HepG2 (cell line): ENCODE measurements around the gene AIP. TPM values are rescaled to one million over a fixed set of nuclear protein-coding genes. Genes with fewer than 3 reads are reported as not detected.

Source experiments
- ATF1 ChIP-seq: IDR thresholded peaks from 2 replicates; pipeline ENCODE4 v1.6.1; 2016; ENCODE audit warnings: mild to moderate bottlenecking, control low read depth
- CBX5 ChIP-seq: sonication (generic); formaldehyde crosslinking; IDR thresholded peaks from 2 replicates; pipeline ENCODE4 v1.4.0; 2020; ENCODE audit warnings: missing genetic modification reagents, borderline replicate concordance
- CENPT ChIP-seq: sonication (generic); formaldehyde crosslinking; IDR thresholded peaks from 2 replicates; pipeline ENCODE4 v1.8.0; 2022; ENCODE audit warnings: low read depth, mild to moderate bottlenecking, moderate library complexity, missing genetic modification reagents
- EED ChIP-seq: sonication (generic); formaldehyde crosslinking; IDR thresholded peaks from 2 replicates; pipeline ENCODE4 v1.5.0; 2020; ENCODE audit warnings: mild to moderate bottlenecking, missing genetic modification reagents
- FOXC1 ChIP-seq: sonication (generic); formaldehyde crosslinking; IDR thresholded peaks from 2 replicates; pipeline ENCODE4 v1.8.0; 2022; ENCODE audit warnings: mild to moderate bottlenecking, missing genetic modification reagents, borderline replicate concordance
- HDAC1 ChIP-seq: sonication (generic); formaldehyde crosslinking; IDR thresholded peaks from 2 replicates; pipeline ENCODE4 v1.5.1; 2020; ENCODE audit warnings: mild to moderate bottlenecking, missing genetic modification reagents
- HOXD1 ChIP-seq: sonication (generic); formaldehyde crosslinking; IDR thresholded peaks from 2 replicates; pipeline ENCODE4 v1.5.0; 2020; ENCODE audit warnings: missing genetic modification reagents
- KAT2B ChIP-seq: fragments of 150-350 bp; IDR thresholded peaks from 2 replicates; pipeline ENCODE4 v1.6.1; 2014; ENCODE audit warnings: low read depth, low read length, borderline replicate concordance
- NFYB ChIP-seq: sonication (generic); formaldehyde crosslinking; IDR thresholded peaks from 2 replicates; pipeline ENCODE4 v1.4.0; 2020; ENCODE audit warnings: missing genetic modification reagents
- RFX5 ChIP-seq: IDR thresholded peaks from 2 replicates; pipeline ENCODE4 v1.6.1; 2011; ENCODE audit warnings: low read depth, low read length, improper control_type of control experiment
- SATB2 ChIP-seq: sonication (generic); formaldehyde crosslinking; IDR thresholded peaks from 2 replicates; pipeline ENCODE4 v1.5.0; 2020; ENCODE audit warnings: missing genetic modification reagents
- SIX1 ChIP-seq: sonication (generic); formaldehyde crosslinking; IDR thresholded peaks from 2 replicates; pipeline ENCODE4 v1.4.0; 2020; ENCODE audit warnings: missing genetic modification reagents, borderline replicate concordance
- SOX5 ChIP-seq: IDR thresholded peaks from 2 replicates; pipeline ENCODE4 v1.6.1; 2016; ENCODE audit warnings: borderline replicate concordance
- ZC3H13 ChIP-seq: sonication (generic); formaldehyde crosslinking; IDR thresholded peaks from 2 replicates; pipeline ENCODE4 v1.8.1; 2023; ENCODE audit warnings: mild to moderate bottlenecking, missing genetic modification reagents, moderate library complexity
- ZC3H4 ChIP-seq: sonication (generic); formaldehyde crosslinking; IDR thresholded peaks from 2 replicates; pipeline ENCODE4 v1.4.0; 2020; ENCODE audit warnings: missing genetic modification reagents, borderline replicate concordance
- ZNF33A ChIP-seq: sonication (generic); formaldehyde crosslinking; IDR thresholded peaks from 2 replicates; pipeline ENCODE4 v1.5.1; 2020; ENCODE audit warnings: missing genetic modification reagents, mild to moderate bottlenecking, moderate library complexity, borderline replicate concordance
- ZNF496 ChIP-seq: sonication (generic); formaldehyde crosslinking; IDR thresholded peaks from 2 replicates; pipeline ENCODE4 v1.8.1; 2023; ENCODE audit warnings: mild to moderate bottlenecking, moderate library complexity, missing genetic modification reagents; ENCODE audit not compliant: insufficient replicate concordance
- ZSCAN22 ChIP-seq: sonication (generic); formaldehyde crosslinking; IDR thresholded peaks from 2 replicates; pipeline ENCODE4 v1.4.0; 2020; ENCODE audit warnings: mild to moderate bottlenecking, missing genetic modification reagents
- ZSCAN29 ChIP-seq: sonication (generic); formaldehyde crosslinking; conservative IDR thresholded peaks from 2 replicates; pipeline ENCODE4 v1.4.0; 2020; ENCODE audit warnings: mild to moderate bottlenecking, missing genetic modification reagents
- polyA plus RNA-seq, 8 experiments: library from polyadenylated mRNA; depleted of rRNA in 3 of 8; stranded (reverse) in 7 of 8; unstranded in 1 of 8; fragments of >200 nt; fragmentation: Illumina TruSeq in 4 of 8; extraction: Trizol in 4 of 8; gene quantifications; 2 replicates each; pipeline versions ENCODE4 v1.2.1 to v1.2.3, GENCODE V29; 2011 to 2016; ENCODE audit warnings: low read depth in 4 of 8, missing spikeins in 1 of 8, mixed read lengths in 1 of 8; ENCODE audit not compliant: insufficient read depth in 1 of 8
- total RNA-seq, 5 experiments: library from RNA; depleted of rRNA; stranded (reverse); fragments of >200 nt; fragmentation: Illumina TruSeq; extraction: Trizol; gene quantifications; 2 replicates each; pipeline ENCODE4 v1.2.3, GENCODE V29; 2016; ENCODE audit warnings: low read depth in 1 of 5
- TF ChIP-seq, protein P1 (sequence below): fragments of 450-650 bp; IDR thresholded peaks from 2 replicates; pipeline ENCODE4 v1.6.1; 2016
- TF ChIP-seq, protein P2 (sequence below): sonication (generic); formaldehyde crosslinking; IDR thresholded peaks from 2 replicates; pipeline ENCODE4 v1.5.1; 2020; ENCODE audit warnings: missing genetic modification reagents, mild to moderate bottlenecking, borderline replicate concordance
- TF ChIP-seq, protein P3 (sequence below): sonication (generic); formaldehyde crosslinking; IDR thresholded peaks from 2 replicates; pipeline ENCODE4 v1.9.0; 2021; ENCODE audit warnings: missing genetic modification reagents, borderline replicate concordance
- TF ChIP-seq, protein P4 (sequence below): sonication (generic); formaldehyde crosslinking; IDR thresholded peaks from 2 replicates; pipeline ENCODE4 v1.5.0; 2020; ENCODE audit warnings: mild to moderate bottlenecking, missing genetic modification reagents

Gene AIP
- total and polyA plus RNA-seq, 2 of the 13 experiments (the other 11 are each of a cell fraction or from before 2014, with no cell fraction given): 51.8 to 110 TPM

DNA sequence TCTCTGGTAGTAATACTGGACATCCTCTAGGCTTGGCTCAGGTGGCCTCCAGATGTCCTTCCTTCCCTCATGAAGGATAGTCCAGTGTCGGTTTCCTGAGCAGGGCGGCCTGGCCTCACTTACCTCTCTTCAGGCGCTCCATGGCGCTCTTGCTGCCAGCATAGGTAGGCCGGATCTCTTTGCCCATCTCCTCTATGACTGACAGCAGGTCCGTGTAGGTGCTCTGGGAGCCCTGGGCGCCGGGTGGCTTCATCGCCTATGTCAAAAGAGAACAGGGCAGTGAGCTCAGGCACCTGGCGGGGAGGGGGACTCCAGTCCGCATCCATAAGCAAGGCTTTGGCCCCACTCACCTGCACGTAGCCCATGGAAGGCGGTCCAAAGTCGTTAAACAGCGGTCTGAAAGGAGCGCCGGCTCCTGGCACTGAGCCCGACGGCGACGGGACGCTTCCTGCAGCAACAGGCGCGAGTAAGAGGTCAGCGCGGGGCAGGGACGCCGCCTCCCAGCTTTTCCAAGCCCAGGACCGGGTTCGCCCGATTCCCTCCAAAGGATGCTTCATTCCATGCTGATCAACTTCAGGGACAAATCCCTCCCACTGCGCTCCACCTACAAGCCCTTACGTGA lies 24.5 kb downstream of the AIP start (continued):
- TF ChIP-seq, protein P1, sequence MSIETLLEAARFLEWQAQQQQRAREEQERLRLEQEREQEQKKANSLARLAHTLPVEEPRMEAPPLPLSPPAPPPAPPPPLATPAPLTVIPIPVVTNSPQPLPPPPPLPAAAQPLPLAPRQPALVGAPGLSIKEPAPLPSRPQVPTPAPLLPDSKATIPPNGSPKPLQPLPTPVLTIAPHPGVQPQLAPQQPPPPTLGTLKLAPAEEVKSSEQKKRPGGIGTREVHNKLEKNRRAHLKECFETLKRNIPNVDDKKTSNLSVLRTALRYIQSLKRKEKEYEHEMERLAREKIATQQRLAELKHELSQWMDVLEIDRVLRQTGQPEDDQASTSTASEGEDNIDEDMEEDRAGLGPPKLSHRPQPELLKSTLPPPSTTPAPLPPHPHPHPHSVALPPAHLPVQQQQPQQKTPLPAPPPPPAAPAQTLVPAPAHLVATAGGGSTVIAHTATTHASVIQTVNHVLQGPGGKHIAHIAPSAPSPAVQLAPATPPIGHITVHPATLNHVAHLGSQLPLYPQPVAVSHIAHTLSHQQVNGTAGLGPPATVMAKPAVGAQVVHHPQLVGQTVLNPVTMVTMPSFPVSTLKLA: no peak
- TF ChIP-seq KAT2B (no peak), ZSCAN29 (CRISPR knock-in tag) (no peak), ZC3H13 (CRISPR knock-in tag) (no peak), ZSCAN22 (CRISPR knock-in tag) (no peak), ZNF496 (CRISPR knock-in tag) (no peak), HDAC1 (no peak), SIX1 (no peak), CENPT (CRISPR knock-in tag) (no peak), CBX5 (no peak), ZNF33A (CRISPR knock-in tag) (0 out of 2 replicates have a peak, but pooled peaks have one; percentile 75), ATF1 (CRISPR knock-in tag) (no peak), HOXD1 (CRISPR knock-in tag) (no peak), EED (CRISPR knock-in tag) (no peak; the same call in 1 of the 2 replicates), NFYB (CRISPR knock-in tag) (no peak), RFX5 (no peak), SOX5 (CRISPR knock-in tag) (no peak), ZC3H4 (CRISPR knock-in tag) (no peak), FOXC1 (CRISPR knock-in tag) (no peak), SATB2 (CRISPR knock-in tag) (no peak)
- TF ChIP-seq, protein P2, sequence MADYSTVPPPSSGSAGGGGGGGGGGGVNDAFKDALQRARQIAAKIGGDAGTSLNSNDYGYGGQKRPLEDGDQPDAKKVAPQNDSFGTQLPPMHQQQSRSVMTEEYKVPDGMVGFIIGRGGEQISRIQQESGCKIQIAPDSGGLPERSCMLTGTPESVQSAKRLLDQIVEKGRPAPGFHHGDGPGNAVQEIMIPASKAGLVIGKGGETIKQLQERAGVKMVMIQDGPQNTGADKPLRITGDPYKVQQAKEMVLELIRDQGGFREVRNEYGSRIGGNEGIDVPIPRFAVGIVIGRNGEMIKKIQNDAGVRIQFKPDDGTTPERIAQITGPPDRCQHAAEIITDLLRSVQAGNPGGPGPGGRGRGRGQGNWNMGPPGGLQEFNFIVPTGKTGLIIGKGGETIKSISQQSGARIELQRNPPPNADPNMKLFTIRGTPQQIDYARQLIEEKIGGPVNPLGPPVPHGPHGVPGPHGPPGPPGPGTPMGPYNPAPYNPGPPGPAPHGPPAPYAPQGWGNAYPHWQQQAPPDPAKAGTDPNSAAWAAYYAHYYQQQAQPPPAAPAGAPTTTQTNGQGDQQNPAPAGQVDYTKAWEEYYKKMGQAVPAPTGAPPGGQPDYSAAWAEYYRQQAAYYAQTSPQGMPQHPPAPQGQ (CRISPR knock-in tag): no peak
- TF ChIP-seq, protein P3, sequence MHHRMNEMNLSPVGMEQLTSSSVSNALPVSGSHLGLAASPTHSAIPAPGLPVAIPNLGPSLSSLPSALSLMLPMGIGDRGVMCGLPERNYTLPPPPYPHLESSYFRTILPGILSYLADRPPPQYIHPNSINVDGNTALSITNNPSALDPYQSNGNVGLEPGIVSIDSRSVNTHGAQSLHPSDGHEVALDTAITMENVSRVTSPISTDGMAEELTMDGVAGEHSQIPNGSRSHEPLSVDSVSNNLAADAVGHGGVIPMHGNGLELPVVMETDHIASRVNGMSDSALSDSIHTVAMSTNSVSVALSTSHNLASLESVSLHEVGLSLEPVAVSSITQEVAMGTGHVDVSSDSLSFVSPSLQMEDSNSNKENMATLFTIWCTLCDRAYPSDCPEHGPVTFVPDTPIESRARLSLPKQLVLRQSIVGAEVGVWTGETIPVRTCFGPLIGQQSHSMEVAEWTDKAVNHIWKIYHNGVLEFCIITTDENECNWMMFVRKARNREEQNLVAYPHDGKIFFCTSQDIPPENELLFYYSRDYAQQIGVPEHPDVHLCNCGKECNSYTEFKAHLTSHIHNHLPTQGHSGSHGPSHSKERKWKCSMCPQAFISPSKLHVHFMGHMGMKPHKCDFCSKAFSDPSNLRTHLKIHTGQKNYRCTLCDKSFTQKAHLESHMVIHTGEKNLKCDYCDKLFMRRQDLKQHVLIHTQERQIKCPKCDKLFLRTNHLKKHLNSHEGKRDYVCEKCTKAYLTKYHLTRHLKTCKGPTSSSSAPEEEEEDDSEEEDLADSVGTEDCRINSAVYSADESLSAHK (CRISPR knock-in tag): no peak
- TF ChIP-seq, protein P4, sequence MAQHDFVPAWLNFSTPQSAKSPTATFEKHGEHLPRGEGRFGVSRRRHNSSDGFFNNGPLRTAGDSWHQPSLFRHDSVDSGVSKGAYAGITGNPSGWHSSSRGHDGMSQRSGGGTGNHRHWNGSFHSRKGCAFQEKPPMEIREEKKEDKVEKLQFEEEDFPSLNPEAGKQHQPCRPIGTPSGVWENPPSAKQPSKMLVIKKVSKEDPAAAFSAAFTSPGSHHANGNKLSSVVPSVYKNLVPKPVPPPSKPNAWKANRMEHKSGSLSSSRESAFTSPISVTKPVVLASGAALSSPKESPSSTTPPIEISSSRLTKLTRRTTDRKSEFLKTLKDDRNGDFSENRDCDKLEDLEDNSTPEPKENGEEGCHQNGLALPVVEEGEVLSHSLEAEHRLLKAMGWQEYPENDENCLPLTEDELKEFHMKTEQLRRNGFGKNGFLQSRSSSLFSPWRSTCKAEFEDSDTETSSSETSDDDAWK (CRISPR knock-in tag): no peak
